Spleen (tissue), 7 donors: Measurements from ENCODE around the gene SECTM1.

ENCODE experiments used
- POLR2A ChIP-seq, 3 donors: fragments of 450-650 bp; IDR thresholded peaks; one replicate each; pipeline ENCODE4 v1.5.1; 2017; ENCODE audit warnings: antibody characterized with exemption in 3 of 3, mild to moderate bottlenecking in 1 of 3
- TF ChIP-seq, protein P1 (sequence below), 11 experiments: fragments of 200-600 bp in 7 of 11; fragments of 450-650 bp in 4 of 11; sonication (generic) in 4 of 11; IDR thresholded peaks in 8 of 11; conservative IDR thresholded peaks in 3 of 11; 1 replicate in 7 of 11; 2 replicates in 4 of 11; pipeline versions ENCODE4 v1.4.0 to v1.8.0; 2016 to 2021; ENCODE audit warnings: antibody characterized with exemption in 11 of 11, inconsistent platforms in 4 of 11, mild to moderate bottlenecking in 1 of 11
- donor health status: DM: no; HTN: no; CAD: no; lungs with moderate emphysema.
- donor health status: DM: no; HTN: no; CAD: no.
- donor health status: DM: no; HTN: no; CAD: no.

- TF ChIP-seq, protein P1, sequence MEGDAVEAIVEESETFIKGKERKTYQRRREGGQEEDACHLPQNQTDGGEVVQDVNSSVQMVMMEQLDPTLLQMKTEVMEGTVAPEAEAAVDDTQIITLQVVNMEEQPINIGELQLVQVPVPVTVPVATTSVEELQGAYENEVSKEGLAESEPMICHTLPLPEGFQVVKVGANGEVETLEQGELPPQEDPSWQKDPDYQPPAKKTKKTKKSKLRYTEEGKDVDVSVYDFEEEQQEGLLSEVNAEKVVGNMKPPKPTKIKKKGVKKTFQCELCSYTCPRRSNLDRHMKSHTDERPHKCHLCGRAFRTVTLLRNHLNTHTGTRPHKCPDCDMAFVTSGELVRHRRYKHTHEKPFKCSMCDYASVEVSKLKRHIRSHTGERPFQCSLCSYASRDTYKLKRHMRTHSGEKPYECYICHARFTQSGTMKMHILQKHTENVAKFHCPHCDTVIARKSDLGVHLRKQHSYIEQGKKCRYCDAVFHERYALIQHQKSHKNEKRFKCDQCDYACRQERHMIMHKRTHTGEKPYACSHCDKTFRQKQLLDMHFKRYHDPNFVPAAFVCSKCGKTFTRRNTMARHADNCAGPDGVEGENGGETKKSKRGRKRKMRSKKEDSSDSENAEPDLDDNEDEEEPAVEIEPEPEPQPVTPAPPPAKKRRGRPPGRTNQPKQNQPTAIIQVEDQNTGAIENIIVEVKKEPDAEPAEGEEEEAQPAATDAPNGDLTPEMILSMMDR (IDR thresholded peaks at IDR 0.05 in 8 of 11, conservative IDR thresholded peaks at IDR 0.05 in 3 of 11): no peak
- TF ChIP-seq POLR2A (IDR thresholded peaks at IDR 0.05): no peak
These were observed 42.6 kb upstream of the SECTM1 start for GRCh38 chr17:82376042-82376730.
